DND-41 (cell line): ENCODE measurements around the gene MGAM2.

Experiments used
- EZH2 ChIP-seq: IDR thresholded peaks from 3 replicates; pipeline ENCODE4 v1.6.1; 2012; ENCODE audit warnings: borderline replicate concordance, low read depth, mild to moderate bottlenecking, moderate library complexity, low read length, inconsistent platforms; ENCODE audit not compliant: severe bottlenecking
- TF ChIP-seq, protein P1 (sequence below): IDR thresholded peaks from 2 replicates; pipeline ENCODE4 v1.5.1; 2012; ENCODE audit warnings: borderline replicate concordance, low read length, moderate library complexity, mild to moderate bottlenecking; ENCODE audit not compliant: poor library complexity, severe bottlenecking; ENCODE audit errors: extremely low read depth

GRCh38 chr7:142131439-142132185 lies 20.1 kb downstream of the MGAM2 start:
- TF ChIP-seq, protein P1, sequence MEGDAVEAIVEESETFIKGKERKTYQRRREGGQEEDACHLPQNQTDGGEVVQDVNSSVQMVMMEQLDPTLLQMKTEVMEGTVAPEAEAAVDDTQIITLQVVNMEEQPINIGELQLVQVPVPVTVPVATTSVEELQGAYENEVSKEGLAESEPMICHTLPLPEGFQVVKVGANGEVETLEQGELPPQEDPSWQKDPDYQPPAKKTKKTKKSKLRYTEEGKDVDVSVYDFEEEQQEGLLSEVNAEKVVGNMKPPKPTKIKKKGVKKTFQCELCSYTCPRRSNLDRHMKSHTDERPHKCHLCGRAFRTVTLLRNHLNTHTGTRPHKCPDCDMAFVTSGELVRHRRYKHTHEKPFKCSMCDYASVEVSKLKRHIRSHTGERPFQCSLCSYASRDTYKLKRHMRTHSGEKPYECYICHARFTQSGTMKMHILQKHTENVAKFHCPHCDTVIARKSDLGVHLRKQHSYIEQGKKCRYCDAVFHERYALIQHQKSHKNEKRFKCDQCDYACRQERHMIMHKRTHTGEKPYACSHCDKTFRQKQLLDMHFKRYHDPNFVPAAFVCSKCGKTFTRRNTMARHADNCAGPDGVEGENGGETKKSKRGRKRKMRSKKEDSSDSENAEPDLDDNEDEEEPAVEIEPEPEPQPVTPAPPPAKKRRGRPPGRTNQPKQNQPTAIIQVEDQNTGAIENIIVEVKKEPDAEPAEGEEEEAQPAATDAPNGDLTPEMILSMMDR = no peak
- TF ChIP-seq EZH2 = no peak
